HG03565 (cell line): Measurements from ENCODE around the gene HEPACAM.

Experiments used
- ATAC-seq: cut with Tn5 transposase; IDR thresholded peaks from one replicate; pipeline ENCODE4 v1.9.1; 2021; ENCODE audit warnings: mild to moderate bottlenecking, moderate library complexity; ENCODE audit not compliant: unreplicated experiment

HEPACAM gene

GRCh38 chr11:124870430-124870829 is 65.4 kb downstream of the HEPACAM start:
- no peak for ATAC-seq

DNA sequence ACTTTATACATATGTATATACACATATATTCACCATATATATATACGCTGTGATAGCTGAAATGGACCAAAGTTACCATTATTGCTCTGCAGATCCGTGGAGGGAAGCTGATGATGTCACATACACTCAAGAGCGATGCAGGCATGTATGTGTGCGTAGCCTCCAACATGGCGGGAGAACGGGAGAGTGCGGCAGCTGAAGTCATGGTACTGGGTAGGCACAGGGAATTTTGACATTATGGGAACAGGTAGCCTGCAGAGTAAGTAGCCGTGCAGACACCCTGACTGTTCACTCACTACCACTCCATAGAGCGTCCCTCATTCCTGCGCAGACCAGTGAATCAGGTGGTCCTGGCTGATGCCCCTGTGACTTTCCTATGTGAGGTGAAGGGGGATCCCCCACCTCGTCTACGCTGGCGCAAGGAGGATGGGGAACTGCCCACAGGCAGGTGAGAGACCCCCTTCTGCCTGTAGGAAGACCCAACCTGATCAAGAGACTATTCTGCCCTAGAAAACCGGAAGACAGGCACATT is 65.9 kb downstream of the HEPACAM start:
- ATAC-seq: no peak

DNA sequence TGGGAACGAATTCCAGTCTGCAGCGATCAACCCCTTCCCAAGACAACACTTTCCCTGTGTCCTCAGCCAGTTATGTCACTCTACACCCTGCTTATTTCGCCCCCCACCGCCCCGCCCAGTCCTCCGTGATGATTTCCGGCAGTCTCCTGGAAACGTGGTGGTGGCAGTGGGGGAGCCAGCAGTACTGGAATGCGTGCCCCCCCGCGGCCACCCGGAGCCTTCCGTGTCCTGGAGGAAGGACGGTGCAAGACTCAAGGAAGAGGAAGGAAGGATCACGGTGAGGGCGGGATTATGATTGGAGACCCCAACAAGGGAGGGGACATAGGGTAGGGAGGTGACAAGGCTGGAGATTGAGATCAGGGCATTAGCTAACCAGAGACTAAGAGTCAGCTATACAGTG is 66.5 kb downstream of the HEPACAM start:
- ATAC-seq: no peak
